Activated T-cell treated with anti-CD3 and anti-CD28 coated beads for 24 hours (primary cell): Measurements from ENCODE around the gene RFC1.
"Not testable (repeated sequence)": the region's sequence is repeated elsewhere in the genome, so short reads cannot be mapped to it uniquely, and the experiment has no call there.

Experiments used
- DNase-seq: peaks from one replicate; pipeline ENCODE4 v3.0.0-alpha.2; 2020; ENCODE audit warnings: low read depth

The RFC1 gene

GRCh38 chr4:39305912-39306677, 60.1 kb downstream of the RFC1 start:
- DNase-seq: no peak

DNA sequence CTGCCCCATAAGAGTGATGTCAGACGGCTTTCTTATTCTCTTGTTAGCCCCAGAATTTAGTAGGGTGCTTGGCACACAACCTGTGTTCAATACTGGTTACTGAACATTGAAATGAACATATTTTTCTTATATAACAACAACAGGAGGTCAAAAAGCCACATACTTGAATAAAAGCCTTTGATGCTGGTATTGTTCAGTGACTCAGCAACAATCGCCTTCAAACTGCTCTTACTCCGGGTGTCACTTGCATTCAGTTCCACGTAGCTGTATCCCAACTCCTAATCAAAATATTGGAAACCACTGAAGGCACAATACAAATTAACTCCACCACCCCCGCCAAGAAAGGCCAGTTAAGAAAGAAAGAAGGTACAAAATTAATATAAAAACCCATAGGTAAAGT, 61.5 kb downstream of the RFC1 start:
- no peak for DNase-seq

GRCh38 chr4:39303871-39304270, 62.3 kb downstream of the RFC1 start:
- no peak for DNase-seq

GRCh38 chr4:39302901-39303300, 63.3 kb downstream of the RFC1 start:
- no peak for DNase-seq

GRCh38 chr4:39295784-39296183, 70.4 kb downstream of the RFC1 start:
- no peak for DNase-seq

GRCh38 chr4:39292433-39292832, 73.7 kb downstream of the RFC1 start:
- DNase-seq: not testable (repeated sequence)

DNA sequence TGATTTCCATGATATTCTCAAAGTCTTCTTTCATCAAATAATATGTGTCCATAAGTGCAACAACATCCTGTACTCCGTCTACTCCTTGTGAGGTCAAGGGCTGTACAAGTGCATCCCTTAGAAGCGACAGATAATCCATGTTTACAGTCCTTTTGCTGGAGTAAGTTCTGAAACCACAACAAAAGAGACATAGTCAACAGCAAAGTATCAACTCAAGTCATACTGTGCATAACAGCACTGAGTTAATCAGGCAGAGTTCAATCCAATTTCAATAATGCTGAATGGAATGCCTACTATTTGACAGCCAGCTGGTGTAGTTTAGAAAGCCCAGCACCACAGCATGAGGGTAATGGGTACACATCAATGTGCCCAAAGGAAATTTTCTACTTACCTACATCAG, 74.5 kb downstream of the RFC1 start:
- DNase-seq: no peak

DNA sequence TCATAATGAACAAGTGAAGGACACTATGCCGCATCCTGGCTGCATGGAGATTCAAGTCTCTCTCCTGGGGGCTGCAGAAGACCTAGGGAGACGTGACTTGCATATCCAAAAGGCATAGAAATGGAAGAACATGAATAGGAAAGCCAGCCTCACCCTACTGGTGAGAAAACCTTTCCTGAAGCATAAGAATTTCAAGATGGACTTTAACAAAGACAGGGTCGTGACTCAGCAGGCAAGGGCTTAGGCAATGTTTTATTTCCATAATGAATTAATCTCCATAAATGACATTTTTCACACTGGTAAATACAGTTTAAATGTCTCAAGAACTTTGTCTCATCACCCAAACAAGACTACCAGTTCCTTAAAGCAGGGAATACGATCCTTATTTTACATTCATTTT, 78.9 kb downstream of the RFC1 start:
- DNase-seq: no peak

DNA sequence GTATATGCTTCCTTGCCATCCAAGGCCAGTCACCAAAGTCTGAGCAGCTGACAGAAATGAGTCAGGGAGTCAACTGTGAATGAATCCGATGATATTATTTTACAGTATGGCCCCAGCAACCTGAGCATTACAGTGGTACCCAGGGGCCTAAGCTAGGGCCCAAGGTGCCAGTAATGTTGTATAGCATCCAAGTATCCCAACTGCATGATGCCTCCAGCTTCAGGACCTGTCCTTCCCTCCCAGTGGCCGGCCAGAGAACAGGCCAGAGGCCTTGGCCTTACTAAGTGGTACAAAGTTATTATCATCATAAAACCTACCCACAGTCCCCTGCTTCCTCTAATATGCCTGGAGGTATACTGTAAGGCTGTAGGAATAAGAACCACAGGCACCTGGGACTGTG, 79.9 kb downstream of the RFC1 start:
- no peak for DNase-seq

DNA sequence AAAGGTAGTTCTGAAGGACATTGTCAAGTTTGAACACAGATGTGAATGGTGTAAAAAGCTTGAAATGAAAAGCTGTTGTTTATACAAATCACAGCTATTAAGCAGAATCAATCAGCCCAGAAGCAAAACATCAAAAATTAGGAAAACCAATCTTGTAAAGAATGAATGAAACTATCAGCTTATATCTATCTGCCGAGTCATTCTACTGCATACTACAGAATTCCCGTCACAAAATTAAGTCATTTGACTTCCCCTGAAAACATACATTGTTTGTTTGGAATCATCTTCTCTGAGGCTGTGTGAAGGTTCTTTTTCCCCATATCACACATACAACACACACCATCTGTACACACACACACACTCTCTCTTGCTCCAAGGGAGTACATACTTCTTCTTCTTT, 80.3 kb downstream of the RFC1 start:
- DNase-seq: no peak

DNA sequence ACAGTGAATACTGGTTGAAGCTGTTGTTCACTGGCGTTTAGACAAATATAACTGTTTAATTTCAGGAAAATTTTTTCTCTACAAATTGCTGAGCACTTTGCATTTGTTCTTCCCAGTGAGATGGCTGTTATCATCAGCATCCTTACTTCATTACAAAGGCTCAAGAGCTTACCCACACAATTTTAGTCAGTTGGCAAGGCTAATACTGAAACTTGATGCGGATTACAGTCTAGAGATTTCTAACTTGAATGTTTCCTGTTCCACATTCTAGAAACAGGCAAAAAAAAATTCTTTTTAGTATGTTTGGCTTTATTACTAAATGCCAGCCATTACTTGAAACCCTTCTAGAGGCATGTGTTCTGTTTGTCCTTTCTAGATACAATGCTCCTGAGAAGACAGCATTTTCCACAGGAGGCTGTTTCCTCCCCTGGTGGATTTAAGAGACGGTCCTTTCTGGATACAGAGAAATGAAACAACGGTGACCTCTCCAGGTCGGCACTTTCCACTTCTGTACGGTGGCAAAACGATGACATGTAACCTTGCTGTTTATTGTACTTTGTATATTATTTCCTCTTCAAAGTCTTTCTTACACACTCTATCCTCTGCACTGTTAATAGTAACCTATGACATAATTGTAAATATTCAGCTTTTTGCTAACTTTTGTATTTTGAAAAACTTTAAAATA, 80.9 kb downstream of the RFC1 start:
- no peak for DNase-seq

- DNase-seq: no peak
Measured at GRCh38 chr4:39280770-39281169, 85.4 kb downstream of the RFC1 start.

GRCh38 chr4:39279416-39279815, 86.7 kb downstream of the RFC1 start:
- no peak for DNase-seq

- DNase-seq: no peak
Measured at GRCh38 chr4:39278476-39278875, 87.7 kb downstream of the RFC1 start.

GRCh38 chr4:39277661-39278060, 88.5 kb downstream of the RFC1 start:
- not testable (repeated sequence) for DNase-seq

- DNase-seq: no peak
Measured at GRCh38 chr4:39274503-39274902, 91.7 kb downstream of the RFC1 start.

DNA sequence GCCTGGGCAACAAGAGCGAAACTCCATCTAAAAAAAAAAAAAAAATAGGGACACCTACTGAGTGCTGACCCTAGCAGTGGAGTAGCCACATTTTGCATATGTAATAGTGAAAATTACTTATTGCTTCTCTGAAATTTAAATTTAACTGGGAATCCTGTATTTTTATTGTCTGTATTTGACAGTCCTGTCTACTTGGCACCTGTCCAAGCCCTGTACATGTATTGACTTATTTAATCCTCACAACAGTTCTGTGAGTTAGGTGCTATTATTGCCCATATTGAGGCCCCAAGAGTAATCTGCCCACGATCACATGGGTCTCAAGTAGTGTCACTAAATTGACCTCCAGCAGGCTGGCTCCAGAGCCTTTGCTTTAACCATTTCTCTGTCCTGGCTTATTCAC, 102.3 kb downstream of the RFC1 start:
- DNase-seq: no peak

- no peak for DNase-seq
Measured at GRCh38 chr4:39259571-39260330, 106.4 kb downstream of the RFC1 start.

DNA sequence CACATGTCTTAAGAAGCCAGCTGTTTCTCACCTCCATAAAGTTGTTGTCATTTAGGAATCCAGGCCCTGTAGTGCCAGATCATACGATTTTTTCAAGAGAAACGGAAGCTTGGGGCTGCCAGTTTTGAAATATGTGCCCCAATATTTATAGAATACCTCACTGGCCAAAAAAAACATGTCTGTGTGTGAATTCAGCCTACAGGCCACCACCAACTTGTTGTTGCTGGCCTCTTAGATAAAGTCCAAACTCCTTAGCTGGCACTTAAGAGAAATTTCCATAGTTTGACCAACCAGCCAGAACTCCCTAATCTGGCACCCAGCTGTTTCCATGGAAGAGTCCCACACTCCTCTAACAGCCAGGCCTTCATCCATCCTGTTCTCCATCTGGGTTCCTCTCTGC, 109.7 kb downstream of the RFC1 start:
- no peak for DNase-seq

DNA sequence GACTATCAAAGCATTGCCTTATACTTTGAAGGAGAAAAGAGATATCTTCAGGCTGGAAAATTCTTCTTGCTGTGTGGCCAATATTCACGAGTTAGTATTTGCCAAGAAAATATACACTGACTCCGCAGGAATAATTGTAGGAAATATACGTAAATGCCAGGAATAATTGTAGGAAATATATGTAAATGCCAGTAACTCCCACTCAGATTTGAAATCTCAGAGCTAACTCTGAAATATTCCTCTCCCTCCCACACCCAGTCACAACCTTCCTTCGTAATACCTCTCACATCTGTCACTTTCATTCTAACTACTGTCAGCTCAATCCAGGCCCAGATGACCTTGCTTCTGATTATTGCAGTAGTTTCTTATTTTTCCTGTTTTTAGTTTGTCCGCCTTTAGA, 110.3 kb downstream of the RFC1 start:
- DNase-seq: no peak

DNA sequence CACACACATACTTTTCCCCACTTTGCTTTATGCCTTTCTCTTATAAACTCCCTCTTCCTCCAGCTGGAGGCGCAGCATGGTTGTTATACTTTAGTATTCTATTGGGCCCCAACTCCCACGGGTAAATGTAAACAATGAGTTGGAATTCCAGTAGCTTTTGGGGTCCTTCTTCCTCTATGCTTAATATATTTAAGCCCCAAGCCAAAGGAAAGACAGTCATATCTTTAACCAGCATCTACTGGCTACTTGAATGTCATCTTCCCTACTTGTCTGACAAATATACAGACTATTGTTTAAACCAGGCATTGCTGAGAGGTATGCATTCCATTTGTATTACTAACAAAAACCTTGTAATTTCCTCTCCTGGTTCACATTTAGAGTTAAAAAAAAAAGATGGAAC, 110.9 kb downstream of the RFC1 start:
- DNase-seq: no peak

- no peak for DNase-seq
Measured at GRCh38 chr4:39243462-39243861, 122.7 kb downstream of the RFC1 start.
